Astrocyte (in vitro differentiated cells and primary cell): ENCODE data around the gene ITGB8. TPM values are rescaled to one million over a fixed set of nuclear protein-coding genes. Genes with fewer than 3 reads are reported as not detected.

Experiments
- DNase-seq: peaks from one replicate; pipeline ENCODE4 v3.0.0-alpha.2; 2010; ENCODE audit warnings: low read depth
- FAIRE-seq: peaks from 2 replicates; lab custom pipeline; 2011; peaks lifted over from hg19 to GRCh38; lab: Jason Lieb, UNC
- H2AFZ ChIP-seq: 2 replicates; pipeline ENCODE4 v1.6.0; 2012; ENCODE audit warnings: low read depth, low read length, inconsistent platforms
- H3K27ac ChIP-seq: 2 replicates; pipeline ENCODE4 v1.5.1; 2011; ENCODE audit warnings: low read depth, low read length, inconsistent platforms
- H3K27me3 ChIP-seq: 2 replicates; pipeline ENCODE4 v1.6.0; 2011; ENCODE audit warnings: low read length, inconsistent platforms; ENCODE audit not compliant: insufficient read depth
- H3K36me3 ChIP-seq: 2 replicates; pipeline ENCODE4 v1.5.1; 2011; ENCODE audit warnings: low read length, inconsistent platforms; ENCODE audit not compliant: insufficient read depth
- H3K4me1 ChIP-seq: 2 replicates; pipeline ENCODE4 v1.5.1; 2011; ENCODE audit warnings: low read length, inconsistent platforms; ENCODE audit not compliant: insufficient read depth
- H3K4me2 ChIP-seq: 2 replicates; pipeline ENCODE4 v1.6.0; 2012; ENCODE audit warnings: low read length, inconsistent platforms
- H3K4me3 ChIP-seq: 2 replicates; pipeline ENCODE4 v1.5.1; 2011; ENCODE audit warnings: low read depth, mild to moderate bottlenecking, low read length, inconsistent platforms; ENCODE audit not compliant: insufficient read depth
- H3K79me2 ChIP-seq: 2 replicates; pipeline ENCODE4 v1.6.0; 2012; ENCODE audit warnings: mild to moderate bottlenecking, low read length, inconsistent platforms; ENCODE audit not compliant: insufficient read depth
- H3K9ac ChIP-seq: 2 replicates; pipeline ENCODE4 v1.6.0; 2012; ENCODE audit warnings: mild to moderate bottlenecking, low read length, inconsistent platforms
- H3K9me3 ChIP-seq: 2 replicates; pipeline ENCODE4 v1.5.1; 2012; ENCODE audit warnings: low read depth, mild to moderate bottlenecking, low read length, inconsistent platforms; ENCODE audit not compliant: insufficient read depth
- H4K20me1 ChIP-seq: 2 replicates; pipeline ENCODE4 v1.6.0; 2012; ENCODE audit warnings: low read length, inconsistent platforms; ENCODE audit not compliant: insufficient read depth
- H3K27ac Mint-ChIP-seq: one replicate; pipeline ENCODE4 v1.8.0; 2021; ENCODE audit warnings: mild to moderate bottlenecking, mixed read lengths; ENCODE audit not compliant: unreplicated experiment
- H3K27me3 Mint-ChIP-seq: one replicate; pipeline ENCODE4 v1.8.0; 2021; ENCODE audit warnings: low read depth, mixed read lengths; ENCODE audit not compliant: unreplicated experiment
- H3K36me3 Mint-ChIP-seq: one replicate; pipeline ENCODE4 v1.8.0; 2021; ENCODE audit warnings: low read depth, mixed read lengths; ENCODE audit not compliant: unreplicated experiment
- H3K4me1 Mint-ChIP-seq: one replicate; pipeline ENCODE4 v1.8.0; 2021; ENCODE audit warnings: low read depth, mixed read lengths; ENCODE audit not compliant: unreplicated experiment
- H3K4me3 Mint-ChIP-seq: one replicate; pipeline ENCODE4 v1.8.0; 2021; ENCODE audit warnings: mild to moderate bottlenecking, moderate library complexity, mixed read lengths; ENCODE audit not compliant: unreplicated experiment
- H3K9me3 Mint-ChIP-seq: one replicate; pipeline ENCODE4 v1.8.0; 2021; ENCODE audit warnings: mild to moderate bottlenecking, mixed read lengths; ENCODE audit not compliant: unreplicated experiment
- CTCF ChIP-seq: IDR thresholded peaks from 2 replicates; pipeline ENCODE4 v1.5.1; 2011; ENCODE audit warnings: low read depth, mild to moderate bottlenecking, inconsistent platforms, low read length, moderate library complexity; ENCODE audit not compliant: insufficient read depth
- EZH2 ChIP-seq: IDR thresholded peaks from 2 replicates; pipeline ENCODE4 v1.6.1; 2012; ENCODE audit warnings: mild to moderate bottlenecking, low read length, inconsistent platforms; ENCODE audit not compliant: insufficient read depth
- total RNA-seq: library from RNA; stranded (reverse); gene quantifications from 2 replicates; pipeline ENCODE4 v1.2.1, GENCODE V29; 2021

ITGB8 gene
- total RNA-seq, 1 donor from 2014 or later, result 10.8 TPM

GRCh38 chr7:20432071-20432470 lies 101.4 kb downstream of the ITGB8 start:
- Histone ChIP-seq H3K27me3 (no peaks in the 10 kb centered on the region), H2AFZ (no peak overlapping the region), H3K4me3 (no peak overlapping the region), H3K9me3 (no peaks in the 10 kb centered on the region), H3K27ac (no peak overlapping the region), H3K4me1 (no peaks in the 10 kb centered on the region), H3K9ac (no peak overlapping the region), H4K20me1 (no peaks in the 10 kb centered on the region), H3K79me2 (no peaks in the 10 kb centered on the region), H3K36me3 (no peaks in the 10 kb centered on the region), H3K4me2 (no peak overlapping the region)
- Mint-ChIP-seq H3K36me3 (no peaks in the 10 kb centered on the region), H3K4me3 (no peak overlapping the region), H3K27me3 (no peaks in the 10 kb centered on the region), H3K4me1 (no peaks in the 10 kb centered on the region), H3K27ac (no peak overlapping the region), H3K9me3 (no peaks in the 10 kb centered on the region)
- FAIRE-seq (no peak), DNase-seq (no peak)
- no peak for TF ChIP-seq CTCF
- no peak for TF ChIP-seq EZH2

- Histone ChIP-seq H4K20me1 (no peaks in the 10 kb centered on the region), H2AFZ (no peak overlapping the region), H3K4me2 (no peak overlapping the region), H3K79me2 (no peaks in the 10 kb centered on the region), H3K9ac (no peak overlapping the region), H3K9me3 (no peaks in the 10 kb centered on the region), H3K4me3 (no peak overlapping the region), H3K27me3 (no peaks in the 10 kb centered on the region), H3K27ac (no peak overlapping the region), H3K36me3 (no peaks in the 10 kb centered on the region), H3K4me1 (no peaks in the 10 kb centered on the region)
- H3K36me3 Mint-ChIP-seq, result no peaks in the 10 kb centered on the region
- H3K9me3 Mint-ChIP-seq, result peaks cover 2% of the 10 kb centered on the region
- FAIRE-seq (no peak), DNase-seq (peak; percentile 48)
- H3K27ac Mint-ChIP-seq, result no peak overlapping the region
- peaks cover 5% of the 10 kb centered on the region for H3K27me3 Mint-ChIP-seq
- TF ChIP-seq EZH2 (no peak), CTCF (no peak)
- no peak overlapping the region for H3K4me3 Mint-ChIP-seq
- H3K4me1 Mint-ChIP-seq, result no peaks in the 10 kb centered on the region
Measured at GRCh38 chr7:20435305-20435704, 104.6 kb downstream of the ITGB8 start.

- Histone ChIP-seq H3K79me2 (no peaks in the 10 kb centered on the region), H3K4me1 (no peaks in the 10 kb centered on the region), H3K27me3 (no peaks in the 10 kb centered on the region), H3K9me3 (no peaks in the 10 kb centered on the region), H4K20me1 (no peaks in the 10 kb centered on the region), H3K9ac (no peak overlapping the region), H3K36me3 (no peaks in the 10 kb centered on the region), H3K27ac (no peak overlapping the region), H3K4me3 (no peak overlapping the region), H2AFZ (no peak overlapping the region), H3K4me2 (no peak overlapping the region)
- Mint-ChIP-seq H3K4me1 (no peaks in the 10 kb centered on the region), H3K27ac (no peak overlapping the region), H3K9me3 (peaks cover 6% of the 10 kb centered on the region), H3K27me3 (peaks cover 5% of the 10 kb centered on the region), H3K4me3 (no peak overlapping the region), H3K36me3 (no peaks in the 10 kb centered on the region)
- TF ChIP-seq EZH2 (no peak), CTCF (no peak)
- FAIRE-seq, result no peak
- DNase-seq, result no peak
Measured at GRCh38 chr7:20438248-20438647, 107.5 kb downstream of the ITGB8 start.
